ENCODE measurements around the gene CYB5A. TPM values are rescaled to one million over a fixed set of nuclear protein-coding genes. Genes with fewer than 3 reads are reported as not detected.

Gene CYB5A
- total and polyA plus RNA-seq, 9 of the 15 experiments (the other 6 are each of a cell fraction or from before 2014, with no cell fraction given), result 11.9 to 22.6 (median 14.1) TPM

DNA sequence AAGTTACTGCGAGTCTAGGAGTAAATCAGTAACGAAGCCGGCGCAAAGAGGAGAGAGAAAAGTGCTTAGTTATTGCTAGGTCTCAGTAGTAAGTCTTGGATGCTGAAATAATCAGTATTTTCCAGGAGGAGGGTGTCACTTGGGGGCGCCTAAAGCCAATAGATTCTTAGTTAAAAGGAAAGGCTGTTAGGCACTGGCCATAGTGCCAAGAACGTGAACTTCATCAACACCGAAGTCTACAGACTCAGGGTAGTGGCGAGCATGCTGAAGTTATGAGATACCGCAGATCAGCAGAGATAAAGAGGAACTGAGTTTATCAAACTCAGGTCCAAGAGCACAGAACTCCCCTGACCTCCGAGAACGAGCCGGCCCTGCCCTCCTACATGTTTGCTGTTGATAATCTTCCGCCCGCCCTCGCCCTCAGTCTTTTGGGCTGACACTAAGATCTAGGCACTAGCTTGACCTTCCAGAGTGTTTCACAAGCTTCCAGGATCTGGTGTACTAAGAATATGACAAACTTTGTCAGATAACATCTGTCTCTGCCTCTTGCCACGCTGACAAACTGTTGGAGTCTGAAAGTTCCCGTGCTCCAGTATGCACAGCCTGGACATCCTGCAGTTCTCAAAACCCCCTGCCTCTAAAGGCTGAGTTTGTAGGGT is 49.2 kb downstream of the CYB5A start (continued):
- TF ChIP-seq, protein P1, sequence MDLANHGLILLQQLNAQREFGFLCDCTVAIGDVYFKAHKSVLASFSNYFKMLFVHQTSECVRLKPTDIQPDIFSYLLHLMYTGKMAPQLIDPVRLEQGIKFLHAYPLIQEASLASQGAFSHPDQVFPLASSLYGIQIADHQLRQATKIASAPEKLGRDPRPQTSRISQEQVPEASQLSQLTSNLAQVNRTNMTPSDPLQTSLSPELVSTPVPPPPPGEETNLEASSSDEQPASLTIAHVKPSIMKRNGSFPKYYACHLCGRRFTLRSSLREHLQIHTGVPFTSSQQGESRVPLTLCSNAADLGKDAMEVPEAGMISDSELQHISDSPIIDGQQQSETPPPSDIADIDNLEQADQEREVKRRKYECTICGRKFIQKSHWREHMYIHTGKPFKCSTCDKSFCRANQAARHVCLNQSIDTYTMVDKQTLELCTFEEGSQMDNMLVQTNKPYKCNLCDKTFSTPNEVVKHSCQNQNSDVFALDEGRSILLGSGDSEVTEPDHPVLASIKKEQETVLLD (IDR thresholded peaks at IDR 0.05), result peak; percentile 32; the same call in 1 of the 2 replicates
- TF ChIP-seq KLF16 (IDR thresholded peaks at IDR 0.05) (peak; percentile 74; the same call in 1 of the 2 replicates), RAD21 (CRISPR knock-in tag; conservative IDR thresholded peaks at IDR 0.05 in 1 of 2, IDR thresholded peaks at IDR 0.05 in 1 of 2) (peak; percentile 63 to 78), SMARCE1 (IDR thresholded peaks at IDR 0.05) (peak; percentile 75), ZEB2 (IDR thresholded peaks at IDR 0.05) (peak; percentile 51), MEIS2 (IDR thresholded peaks at IDR 0.05; ENCODE audit: partially characterized antibody) (peak; percentile 61), BRD9 (IDR thresholded peaks at IDR 0.05; ENCODE audit: low read depth, partially characterized antibody) (peak; percentile 52)
- TF ChIP-seq, protein P2, sequence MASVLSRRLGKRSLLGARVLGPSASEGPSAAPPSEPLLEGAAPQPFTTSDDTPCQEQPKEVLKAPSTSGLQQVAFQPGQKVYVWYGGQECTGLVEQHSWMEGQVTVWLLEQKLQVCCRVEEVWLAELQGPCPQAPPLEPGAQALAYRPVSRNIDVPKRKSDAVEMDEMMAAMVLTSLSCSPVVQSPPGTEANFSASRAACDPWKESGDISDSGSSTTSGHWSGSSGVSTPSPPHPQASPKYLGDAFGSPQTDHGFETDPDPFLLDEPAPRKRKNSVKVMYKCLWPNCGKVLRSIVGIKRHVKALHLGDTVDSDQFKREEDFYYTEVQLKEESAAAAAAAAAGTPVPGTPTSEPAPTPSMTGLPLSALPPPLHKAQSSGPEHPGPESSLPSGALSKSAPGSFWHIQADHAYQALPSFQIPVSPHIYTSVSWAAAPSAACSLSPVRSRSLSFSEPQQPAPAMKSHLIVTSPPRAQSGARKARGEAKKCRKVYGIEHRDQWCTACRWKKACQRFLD (CRISPR knock-in tag; IDR thresholded peaks at IDR 0.05), result 0 out of 2 replicates have a peak, but pooled peaks have one; percentile 41
